Ovary (tissue), 3 donors: ENCODE measurements around the gene ANKRD44.

Source experiments
- EP300 ChIP-seq: sonication (generic); formaldehyde crosslinking; IDR thresholded peaks from one replicate; pipeline ENCODE4 v1.6.1; 2017; ENCODE audit warnings: antibody characterized with exemption
- TF ChIP-seq, protein P1 (sequence below), 3 donors: fragments of 450-650 bp in 2 of 3; fragments of 200-600 bp in 1 of 3; IDR thresholded peaks; one replicate each; pipeline versions ENCODE4 v1.5.1 to v1.8.0; 2016 to 2022; ENCODE audit warnings: antibody characterized with exemption in 3 of 3, mild to moderate bottlenecking in 1 of 3
- donor health status: DM: no; HTN: no; CAD: no.

GRCh38 chr2:197232010-197232409, 78.6 kb downstream of the ANKRD44 start:
- TF ChIP-seq, protein P1, sequence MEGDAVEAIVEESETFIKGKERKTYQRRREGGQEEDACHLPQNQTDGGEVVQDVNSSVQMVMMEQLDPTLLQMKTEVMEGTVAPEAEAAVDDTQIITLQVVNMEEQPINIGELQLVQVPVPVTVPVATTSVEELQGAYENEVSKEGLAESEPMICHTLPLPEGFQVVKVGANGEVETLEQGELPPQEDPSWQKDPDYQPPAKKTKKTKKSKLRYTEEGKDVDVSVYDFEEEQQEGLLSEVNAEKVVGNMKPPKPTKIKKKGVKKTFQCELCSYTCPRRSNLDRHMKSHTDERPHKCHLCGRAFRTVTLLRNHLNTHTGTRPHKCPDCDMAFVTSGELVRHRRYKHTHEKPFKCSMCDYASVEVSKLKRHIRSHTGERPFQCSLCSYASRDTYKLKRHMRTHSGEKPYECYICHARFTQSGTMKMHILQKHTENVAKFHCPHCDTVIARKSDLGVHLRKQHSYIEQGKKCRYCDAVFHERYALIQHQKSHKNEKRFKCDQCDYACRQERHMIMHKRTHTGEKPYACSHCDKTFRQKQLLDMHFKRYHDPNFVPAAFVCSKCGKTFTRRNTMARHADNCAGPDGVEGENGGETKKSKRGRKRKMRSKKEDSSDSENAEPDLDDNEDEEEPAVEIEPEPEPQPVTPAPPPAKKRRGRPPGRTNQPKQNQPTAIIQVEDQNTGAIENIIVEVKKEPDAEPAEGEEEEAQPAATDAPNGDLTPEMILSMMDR (IDR thresholded peaks at IDR 0.05), result no peak
- TF ChIP-seq EP300, result no peak
